Measurements from ENCODE around the gene RHBDD1.

Gene RHBDD1

DNA sequence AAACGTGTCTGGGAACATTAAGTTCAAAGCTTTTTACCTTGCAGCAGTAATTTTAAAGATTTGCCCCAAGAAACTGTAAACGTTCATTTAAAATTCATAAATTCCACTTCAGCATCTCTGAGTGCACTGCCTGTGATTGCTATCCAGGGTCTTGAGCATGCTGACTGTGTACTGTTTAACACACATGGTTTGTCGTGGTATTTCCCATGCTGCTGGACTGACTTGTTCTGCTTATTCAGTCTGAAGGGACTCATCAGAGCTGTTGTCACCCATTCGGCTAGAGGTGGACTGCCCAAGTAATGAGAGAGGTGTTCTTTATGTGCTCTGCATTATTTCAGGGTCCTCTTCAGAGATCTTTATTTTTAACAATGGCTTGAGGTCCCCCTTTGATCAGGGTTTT, 53.1 kb downstream of the RHBDD1 start:
- DNase-seq: no peak

DNA sequence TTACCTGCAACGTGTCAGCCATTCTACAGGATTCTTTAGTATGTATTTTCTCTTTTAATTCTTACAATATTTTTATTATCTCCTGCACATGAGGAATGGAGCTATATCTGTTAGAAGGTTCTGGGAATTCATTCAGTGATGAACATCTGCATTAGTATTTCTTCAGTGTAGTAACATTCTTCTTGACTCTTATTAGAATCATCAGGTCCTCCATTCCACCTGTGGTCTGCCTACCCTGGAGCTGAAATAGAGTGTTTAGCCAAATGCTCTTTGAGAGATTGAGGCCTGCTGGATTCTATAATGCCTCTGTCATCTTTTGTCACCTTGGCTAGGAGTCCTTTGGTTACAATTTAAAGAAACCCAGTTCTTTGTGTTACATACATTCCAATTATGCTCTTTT, 54.4 kb downstream of the RHBDD1 start:
- DNase-seq: no peak

GRCh38 chr2:226891780-226892590, 56.1 kb downstream of the RHBDD1 start:
- DNase-seq: no peak

DNA sequence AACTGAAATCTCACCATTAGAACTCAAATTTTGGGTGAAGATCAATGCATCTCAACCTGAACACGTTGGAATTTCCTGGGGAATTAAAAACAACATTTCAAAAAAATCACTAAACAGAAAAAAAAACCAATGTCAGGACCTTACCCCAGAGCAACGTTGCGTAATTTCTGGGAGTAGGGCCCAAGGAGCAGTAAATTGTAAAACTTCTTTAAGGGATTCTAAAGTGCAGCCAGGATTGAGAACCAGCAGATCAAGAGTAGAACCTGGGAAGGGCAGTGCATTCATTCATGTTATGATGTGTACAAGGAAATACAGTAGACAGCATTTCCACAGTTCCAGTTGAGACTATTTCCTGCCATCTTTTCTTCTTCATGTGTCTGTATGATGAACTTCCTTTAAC, 56.9 kb downstream of the RHBDD1 start:
- DNase-seq: no peak

DNA sequence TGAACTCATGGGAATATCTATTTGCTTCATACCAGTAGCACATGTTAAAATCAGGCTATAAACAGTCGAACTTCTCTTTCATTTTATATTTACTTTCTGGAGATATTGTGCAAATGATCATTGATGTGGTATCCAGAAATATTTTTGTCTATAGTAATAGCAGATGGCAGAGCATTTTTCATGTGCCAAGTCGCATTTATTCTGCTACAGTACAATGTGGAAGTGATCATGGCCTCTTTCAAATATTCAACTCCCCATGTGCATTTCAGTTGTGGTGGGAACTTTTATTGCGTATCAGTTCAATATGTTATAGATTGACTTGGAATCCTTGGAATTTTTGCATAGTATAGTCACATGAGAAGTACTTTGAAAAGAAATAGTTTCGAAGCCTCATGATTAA, 57.4 kb downstream of the RHBDD1 start:
- DNase-seq: no peak

GRCh38 chr2:226894752-226895151, 58.9 kb downstream of the RHBDD1 start:
- DNase-seq: no peak

DNA sequence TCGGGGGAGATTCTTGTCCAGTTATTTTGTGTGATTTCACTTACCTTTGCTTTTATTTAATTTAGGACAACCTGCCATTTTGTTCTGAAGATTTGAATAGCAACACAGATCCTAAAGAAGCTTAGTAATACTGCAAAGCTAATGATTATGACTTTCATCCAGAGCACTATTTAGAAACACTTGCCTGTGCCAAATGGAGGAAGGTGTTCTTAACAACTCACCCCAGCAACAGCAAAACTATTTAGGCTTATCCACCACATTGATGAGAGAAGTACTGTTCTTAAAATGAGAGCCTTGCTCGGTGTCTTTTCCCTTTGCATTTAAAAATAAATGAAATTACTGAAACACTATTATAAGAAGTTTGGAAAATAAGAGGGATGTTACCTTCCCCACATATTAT, 59.7 kb downstream of the RHBDD1 start:
- DNase-seq: no peak

GRCh38 chr2:226898121-226898520, 62.3 kb downstream of the RHBDD1 start:
- no peak for DNase-seq

- no peak for DNase-seq
Measured at GRCh38 chr2:226898897-226899296, 63.0 kb downstream of the RHBDD1 start.

DNA sequence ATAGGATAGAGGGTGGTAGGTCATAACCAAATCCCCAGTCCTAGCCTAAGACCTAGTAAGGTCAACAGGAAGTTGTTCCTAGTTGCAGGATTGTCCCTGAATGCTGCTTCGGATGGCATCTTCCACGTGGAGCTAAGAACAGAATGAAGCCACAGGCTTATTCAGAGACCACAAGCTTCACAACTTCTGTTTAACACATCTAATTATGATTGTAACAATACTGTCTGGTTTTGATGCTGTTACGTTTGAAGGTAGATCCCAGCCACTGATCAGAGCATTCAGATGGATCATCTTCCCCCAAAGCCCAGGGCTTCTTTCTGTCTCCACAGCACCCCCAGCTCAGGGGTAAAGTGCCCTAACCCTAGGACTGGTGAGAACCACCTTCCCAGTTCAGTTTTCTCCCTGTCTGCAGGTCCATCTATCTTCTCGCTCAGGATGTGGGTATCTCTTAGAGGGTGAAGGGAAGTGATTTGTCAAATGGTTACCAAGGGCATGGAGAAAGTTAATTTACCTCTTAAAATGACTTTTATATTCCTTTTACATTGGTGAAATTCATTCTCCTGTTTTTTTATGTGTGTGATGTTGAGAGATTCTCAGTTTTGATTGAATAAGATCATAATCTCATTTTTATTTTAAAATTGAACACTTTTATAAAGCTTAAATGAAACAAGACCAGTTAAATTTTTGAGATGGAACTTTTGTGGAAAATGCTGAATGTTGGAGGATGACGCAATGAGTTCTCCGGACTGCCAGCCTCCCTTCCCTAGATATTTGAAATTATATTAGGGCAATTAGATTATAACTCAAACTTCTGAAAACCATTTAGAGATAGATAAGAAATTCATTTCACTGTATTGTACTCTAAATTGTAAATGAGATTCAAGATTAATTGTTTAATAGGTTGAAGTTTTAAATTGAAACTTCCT, 66.5 kb downstream of the RHBDD1 start:
- no peak for DNase-seq

- DNase-seq: no peak
Measured at GRCh38 chr2:226903179-226903578, 67.3 kb downstream of the RHBDD1 start.

- no peak for DNase-seq
Measured at GRCh38 chr2:226904592-226904991, 68.7 kb downstream of the RHBDD1 start.

- no peak for DNase-seq
Measured at GRCh38 chr2:226905718-226906117, 69.9 kb downstream of the RHBDD1 start.

GRCh38 chr2:226906163-226906693, 70.4 kb downstream of the RHBDD1 start:
- no peak for DNase-seq

DNA sequence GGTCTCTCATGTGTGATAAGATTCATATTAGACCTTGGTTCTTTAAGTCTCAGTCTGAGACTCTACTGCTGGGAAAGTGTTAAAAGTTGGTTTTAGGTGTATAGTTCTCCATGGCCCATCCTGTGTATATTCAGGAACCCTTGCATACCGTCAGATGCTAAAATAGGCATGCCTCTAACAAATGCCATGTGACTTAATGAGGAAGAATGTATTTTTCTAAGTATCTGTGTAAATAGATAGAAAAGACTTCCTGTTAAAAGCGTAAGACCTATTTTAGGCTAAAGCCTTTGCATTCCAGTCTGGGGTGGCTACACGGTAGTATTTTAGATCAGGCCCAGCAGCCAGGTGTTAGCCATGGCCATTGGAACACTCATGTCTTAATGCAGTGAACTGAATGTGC, 73.3 kb downstream of the RHBDD1 start:
- no peak for DNase-seq

GRCh38 chr2:226909836-226910235, 74.0 kb downstream of the RHBDD1 start:
- DNase-seq: no peak

DNA sequence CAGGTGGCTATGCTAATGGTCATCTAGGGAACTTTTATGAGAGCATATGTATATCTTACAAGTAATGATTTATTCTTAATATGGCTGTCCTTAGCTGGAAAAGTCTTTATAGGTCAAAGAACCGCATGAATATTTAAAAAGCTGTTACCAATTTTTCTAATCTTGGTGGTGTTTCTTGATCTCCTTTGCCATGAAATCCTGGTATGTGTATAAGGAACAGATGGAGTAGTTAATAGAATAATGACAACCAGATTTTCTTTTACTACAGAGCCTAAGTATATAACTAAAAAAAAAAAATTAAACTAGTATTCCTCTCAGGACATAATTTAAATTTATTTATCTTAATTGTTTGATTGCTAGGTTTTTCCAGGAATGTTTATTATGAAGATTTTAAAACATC, 74.5 kb downstream of the RHBDD1 start:
- no peak for DNase-seq

DNA sequence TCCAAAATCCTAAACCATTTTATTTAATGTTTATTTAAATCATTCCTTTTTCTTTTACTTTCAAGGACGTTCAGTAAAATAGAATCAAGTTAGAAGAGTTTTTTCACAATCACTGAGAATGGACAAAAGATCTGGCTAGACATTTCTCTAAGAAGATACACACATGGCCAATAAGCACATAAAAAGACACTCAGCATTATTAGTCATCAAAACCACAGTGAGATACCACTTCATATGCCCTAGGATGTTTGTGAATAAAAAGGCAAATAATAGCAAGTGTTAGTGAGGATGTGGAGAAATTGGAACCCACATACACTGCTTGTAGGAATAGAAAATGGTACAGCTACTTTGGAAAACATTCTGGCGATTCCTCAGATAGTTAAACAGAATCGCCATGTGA, 76.1 kb downstream of the RHBDD1 start:
- no peak for DNase-seq

GRCh38 chr2:226913641-226914040, 77.8 kb downstream of the RHBDD1 start:
- DNase-seq: no peak

- DNase-seq: no peak
Measured at GRCh38 chr2:226915846-226916360, 80.0 kb downstream of the RHBDD1 start.

DNA sequence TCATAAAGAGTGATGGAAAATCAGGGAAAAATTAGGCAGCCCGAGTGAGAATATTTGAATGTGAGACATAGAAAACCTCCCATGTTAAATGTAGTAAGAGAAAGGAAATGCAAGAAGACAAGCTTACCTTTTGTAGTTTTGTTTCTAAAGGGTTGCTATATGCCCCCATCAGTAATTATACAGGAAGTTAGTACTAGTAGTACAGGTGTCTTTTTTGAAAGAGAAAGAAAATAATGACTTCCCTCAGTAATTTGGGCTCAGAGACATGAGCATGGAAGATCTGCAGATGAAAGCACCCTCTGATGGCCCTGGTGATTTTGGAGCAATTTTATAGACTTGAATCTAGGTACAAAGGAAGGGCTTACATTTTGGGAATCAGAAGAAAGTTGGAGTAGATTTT, 80.8 kb downstream of the RHBDD1 start:
- no peak for DNase-seq

GRCh38 chr2:226932443-226932842, 96.6 kb downstream of the RHBDD1 start:
- no peak for DNase-seq

DNA sequence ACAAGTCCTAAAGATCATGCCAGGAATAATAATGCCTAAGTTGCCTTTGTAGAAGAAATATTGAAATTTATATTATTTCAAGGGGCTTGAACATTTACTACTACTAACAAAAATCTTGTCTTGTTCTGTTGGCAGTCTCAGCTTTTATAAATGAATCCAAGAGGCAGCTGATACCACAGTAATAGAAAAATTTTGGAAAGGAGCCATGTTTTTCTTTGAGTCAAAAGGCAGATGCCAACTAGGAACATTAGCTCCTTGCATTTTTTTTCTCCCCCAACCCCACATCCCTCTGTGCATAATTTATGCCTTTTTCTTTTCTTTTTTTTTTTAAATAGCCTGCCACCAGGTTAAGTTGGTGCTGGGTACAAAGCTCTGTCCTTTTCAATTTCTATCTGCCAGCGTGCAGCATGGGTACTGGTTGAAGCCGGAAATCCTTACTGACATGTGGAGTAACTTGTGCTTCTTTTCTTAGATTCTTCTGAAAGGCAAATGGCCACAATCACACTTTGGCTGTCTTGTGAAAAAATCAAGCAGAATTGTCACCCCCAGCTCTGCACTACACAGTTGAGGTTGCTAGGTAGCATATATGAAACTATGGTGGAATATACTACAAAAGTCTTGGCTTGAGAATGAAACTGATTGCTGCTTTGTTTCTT, 98.8 kb downstream of the RHBDD1 start:
- DNase-seq: no peak
